Esophagus squamous epithelium (tissue), 4 donors: ENCODE results near the gene UAP1L1.

ENCODE experiments used
- POLR2A ChIP-seq, 4 donors: fragments of 450-650 bp; IDR thresholded peaks; one replicate each; pipeline ENCODE4 v1.6.1; 2017; ENCODE audit warnings: antibody characterized with exemption in 4 of 4, mild to moderate bottlenecking in 4 of 4, moderate library complexity in 3 of 4
- TF ChIP-seq, protein P1 (sequence below), 6 experiments: fragments of 450-650 bp in 4 of 6; fragments of 200-600 bp in 2 of 6; sonication (generic) in 2 of 6; IDR thresholded peaks; one replicate each; pipeline ENCODE4 v1.5.1; 2016 to 2019; ENCODE audit warnings: antibody characterized with exemption in 6 of 6, mild to moderate bottlenecking in 4 of 6, moderate library complexity in 4 of 6

DNA sequence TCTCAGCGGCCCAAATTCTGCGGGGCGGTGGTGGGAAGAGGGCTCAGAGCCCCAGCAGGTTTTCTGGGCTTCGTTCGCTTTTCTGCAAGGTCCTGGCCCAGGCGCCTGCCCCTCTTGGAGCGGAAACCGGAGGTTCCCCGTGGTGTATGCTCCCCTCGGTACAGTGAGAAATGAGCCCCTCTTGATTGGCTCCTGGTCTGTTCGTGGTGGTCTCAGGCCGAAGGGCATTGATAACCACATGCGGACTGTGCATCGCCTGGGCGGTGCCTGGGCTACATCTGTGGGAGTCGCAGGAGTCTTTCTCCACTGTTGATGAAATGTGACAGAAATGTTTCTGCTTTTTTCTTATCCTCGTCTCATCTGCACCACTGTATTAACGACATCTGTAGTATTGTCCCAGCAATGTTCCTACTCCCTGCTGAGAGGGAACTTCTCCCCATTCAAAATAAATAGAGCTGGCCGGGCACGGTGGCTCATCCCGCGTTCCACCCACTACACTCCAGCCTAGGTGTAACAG, 10.2 kb downstream of the UAP1L1 start:
- TF ChIP-seq, protein P1, sequence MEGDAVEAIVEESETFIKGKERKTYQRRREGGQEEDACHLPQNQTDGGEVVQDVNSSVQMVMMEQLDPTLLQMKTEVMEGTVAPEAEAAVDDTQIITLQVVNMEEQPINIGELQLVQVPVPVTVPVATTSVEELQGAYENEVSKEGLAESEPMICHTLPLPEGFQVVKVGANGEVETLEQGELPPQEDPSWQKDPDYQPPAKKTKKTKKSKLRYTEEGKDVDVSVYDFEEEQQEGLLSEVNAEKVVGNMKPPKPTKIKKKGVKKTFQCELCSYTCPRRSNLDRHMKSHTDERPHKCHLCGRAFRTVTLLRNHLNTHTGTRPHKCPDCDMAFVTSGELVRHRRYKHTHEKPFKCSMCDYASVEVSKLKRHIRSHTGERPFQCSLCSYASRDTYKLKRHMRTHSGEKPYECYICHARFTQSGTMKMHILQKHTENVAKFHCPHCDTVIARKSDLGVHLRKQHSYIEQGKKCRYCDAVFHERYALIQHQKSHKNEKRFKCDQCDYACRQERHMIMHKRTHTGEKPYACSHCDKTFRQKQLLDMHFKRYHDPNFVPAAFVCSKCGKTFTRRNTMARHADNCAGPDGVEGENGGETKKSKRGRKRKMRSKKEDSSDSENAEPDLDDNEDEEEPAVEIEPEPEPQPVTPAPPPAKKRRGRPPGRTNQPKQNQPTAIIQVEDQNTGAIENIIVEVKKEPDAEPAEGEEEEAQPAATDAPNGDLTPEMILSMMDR (IDR thresholded peaks at IDR 0.05), result no peak
- no peak for TF ChIP-seq POLR2A (IDR thresholded peaks at IDR 0.05)
